HepG2 (cell line): ENCODE measurements around the gene CTNNA3. TPM values are rescaled to one million over a fixed set of nuclear protein-coding genes. Genes with fewer than 3 reads are reported as not detected.

Source experiments
- ATAC-seq: fragments of 200-7000 bp; cut with Tn5 transposase; 3 replicates; pipeline ENCODE4 v1.9.1; 2020; ENCODE audit warnings: mild to moderate bottlenecking, moderate library complexity
- BruUV-seq: library from RNA; stranded (reverse); fragments of 400-500 nt; replicated peaks from 2 replicates; lab custom pipeline; 2021; lab: Mats Ljungman, UMichigan
- CTCF ChIA-PET: fragments of 300-600 bp; formaldehyde crosslinking; extraction: SDS; loops from one replicate; lab custom pipeline; 2021; ENCODE audit warnings: low total read pairs, inconsistent platforms, low intra/inter-chr PET ratio; lab: Yijun Ruan, JAX
- POLR2A ChIA-PET: fragments of 350-600 bp; sonication (Branson Sonifier 250); formaldehyde crosslinking; loops from one replicate; lab custom pipeline; 2020; ENCODE audit warnings: antibody characterized with exemption, inconsistent platforms; lab: Yijun Ruan, JAX
- DNase-seq: peaks from one replicate; pipeline ENCODE4 v3.0.0-alpha.2; 2015; ENCODE audit warnings: low spot score
- FAIRE-seq: peaks from 3 replicates; lab custom pipeline; 2011; peaks lifted over from hg19 to GRCh38; lab: Jason Lieb, UNC
- H2AFZ ChIP-seq: one replicate; pipeline ENCODE4 v1.6.1; 2011; ENCODE audit warnings: low read length, inconsistent platforms
- H3K27ac ChIP-seq: fragments of 300-600 bp; 3 replicates; pipeline ENCODE4 v1.8.0; 2011; ENCODE audit warnings: mixed run types, mild to moderate bottlenecking, mixed read lengths, low read length, inconsistent platforms; ENCODE audit not compliant: insufficient read depth; ENCODE audit errors: extremely low read length
- H3K27me3 ChIP-seq, 2 experiments: fragments of 200-600 bp in 1 of 2; 2 replicates in 1 of 2; 3 replicates in 1 of 2; pipeline versions ENCODE4 v1.6.0 to v1.8.0; 2011; ENCODE audit warnings: low read length in 2 of 2, mild to moderate bottlenecking in 2 of 2, moderate library complexity in 2 of 2, inconsistent platforms in 1 of 2; ENCODE audit not compliant: insufficient read depth in 2 of 2, control insufficient read depth in 1 of 2
- H3K36me3 ChIP-seq, 2 experiments: fragments of 200-600 bp in 1 of 2; replicated peaks in 1 of 2; 2 replicates in 1 of 2; 3 replicates in 1 of 2; pipeline versions ENCODE4 v1.5.1 to v1.8.0; 2011; ENCODE audit warnings: low read length in 2 of 2, inconsistent platforms in 1 of 2; ENCODE audit not compliant: insufficient read depth in 2 of 2, control insufficient read depth in 1 of 2
- H3K4me1 ChIP-seq: 2 replicates; pipeline ENCODE4 v1.5.1; 2012; ENCODE audit warnings: low read length, inconsistent platforms; ENCODE audit not compliant: insufficient read depth
- H3K4me2 ChIP-seq: 2 replicates; pipeline ENCODE4 v1.6.0; 2011; ENCODE audit warnings: low read depth, low read length, inconsistent platforms
- H3K4me3 ChIP-seq, 3 experiments: fragments of 200-600 bp in 1 of 3; sonication (generic), shearing (Covaris generic) in 1 of 3; replicated peaks in 1 of 3; 2 replicates each; pipeline ENCODE4 v1.5.1; 2011 to 2016; ENCODE audit warnings: low read length in 3 of 3, inconsistent platforms in 2 of 3, low read depth in 2 of 3, mild to moderate bottlenecking in 2 of 3, control low read depth in 1 of 3, mixed read lengths in 1 of 3; ENCODE audit not compliant: insufficient read depth in 1 of 3
- H3K79me2 ChIP-seq: one replicate; pipeline ENCODE4 v1.6.1; 2011; ENCODE audit warnings: low read length, inconsistent platforms; ENCODE audit not compliant: insufficient read depth
- H3K9ac ChIP-seq: 2 replicates; pipeline ENCODE4 v1.6.0; 2011; ENCODE audit warnings: mild to moderate bottlenecking, low read depth, low read length, inconsistent platforms; ENCODE audit not compliant: insufficient read depth
- H3K9me3 ChIP-seq: 2 replicates; pipeline ENCODE4 v1.5.1; 2012; ENCODE audit warnings: mild to moderate bottlenecking, low read length
- H4K20me1 ChIP-seq: 2 replicates; pipeline ENCODE4 v1.6.0; 2011; ENCODE audit warnings: inconsistent platforms, mild to moderate bottlenecking, low read length, moderate library complexity; ENCODE audit not compliant: insufficient read depth
- BCL6 ChIP-seq: IDR thresholded peaks from 2 replicates; pipeline ENCODE4 v1.6.1; 2016; ENCODE audit warnings: missing genetic modification reagents, missing compliant biosample characterization
- CEBPB ChIP-seq: IDR thresholded peaks from 2 replicates; pipeline ENCODE4 v1.6.1; 2011; ENCODE audit warnings: low read depth, low read length, improper control_type of control experiment, borderline replicate concordance
- DZIP1 ChIP-seq: sonication (generic); formaldehyde crosslinking; IDR thresholded peaks from 2 replicates; pipeline ENCODE4 v1.5.0; 2020; ENCODE audit warnings: mild to moderate bottlenecking, missing genetic modification reagents
- HDAC1 ChIP-seq: sonication (generic); formaldehyde crosslinking; IDR thresholded peaks from 2 replicates; pipeline ENCODE4 v1.5.1; 2020; ENCODE audit warnings: mild to moderate bottlenecking, missing genetic modification reagents
- KLF12 ChIP-seq: sonication (generic); formaldehyde crosslinking; IDR thresholded peaks from 2 replicates; pipeline ENCODE4 v1.4.0; 2020; ENCODE audit warnings: missing genetic modification reagents, borderline replicate concordance
- NCOA5 ChIP-seq: sonication (generic); formaldehyde crosslinking; IDR thresholded peaks from 2 replicates; pipeline ENCODE4 v1.4.0; 2020; ENCODE audit warnings: missing genetic modification reagents
- POLR2G ChIP-seq: fragments of 200-400 bp; formaldehyde crosslinking; IDR thresholded peaks from 2 replicates; pipeline ENCODE4 v1.6.1; 2018; ENCODE audit warnings: mild to moderate bottlenecking, low read depth, low read length, moderate library complexity
- PPARG ChIP-seq: conservative IDR thresholded peaks from 2 replicates; pipeline ENCODE4 v1.6.1; 2016; ENCODE audit warnings: missing biosample characterization, missing genetic modification reagents
- PRDM4 ChIP-seq: sonication (generic); formaldehyde crosslinking; IDR thresholded peaks from 2 replicates; pipeline ENCODE4 v1.9.0; 2021; ENCODE audit warnings: missing genetic modification reagents, borderline replicate concordance
- RFXANK ChIP-seq: IDR thresholded peaks from 2 replicates; pipeline ENCODE4 v1.6.1; 2016
- TP53 ChIP-seq: sonication (generic); formaldehyde crosslinking; conservative IDR thresholded peaks from 2 replicates; pipeline ENCODE4 v1.4.0; 2020; ENCODE audit warnings: missing genetic modification reagents
- ZFX ChIP-seq: sonication (generic); formaldehyde crosslinking; IDR thresholded peaks from 2 replicates; pipeline ENCODE4 v1.4.0; 2020; ENCODE audit warnings: mild to moderate bottlenecking, low read depth, missing genetic modification reagents, moderate library complexity
- ZNF343 ChIP-seq: sonication (generic); formaldehyde crosslinking; IDR thresholded peaks from 2 replicates; pipeline ENCODE4 v1.4.0; 2020; ENCODE audit warnings: mild to moderate bottlenecking, missing genetic modification reagents
- ZSCAN21 ChIP-seq: sonication (generic); formaldehyde crosslinking; IDR thresholded peaks from 2 replicates; pipeline ENCODE4 v1.8.0; 2022; ENCODE audit warnings: mild to moderate bottlenecking, missing genetic modification reagents, moderate library complexity, borderline replicate concordance
- WGBS: methylation state at CpG from one replicate; pipeline ENCODE4 v1.1.6; 2017; ENCODE audit warnings: low lambda C conversion rate; 5-methylcytosine and 5-hydroxymethylcytosine counted together
- in situ Hi-C: cut with HindIII; loops from 2 replicates; pipeline ENCODE4 v1.10.0; 2017; ENCODE audit warnings: low pct_unique_long_range_greater_than_20kb; ENCODE audit not compliant: extremely low pct_ligation_motif_present
- intact Hi-C: fragments of 100-400 bp; cut with micrococcal nuclease; formaldehyde crosslinking; loops from one replicate; pipeline ENCODE4 v1.10.0; 2022; ENCODE audit not compliant: unreplicated experiment
- polyA plus RNA-seq, 8 experiments: library from polyadenylated mRNA; depleted of rRNA in 3 of 8; stranded (reverse) in 7 of 8; unstranded in 1 of 8; fragments of >200 nt; fragmentation: Illumina TruSeq in 4 of 8; extraction: Trizol in 4 of 8; gene quantifications; 2 replicates each; pipeline versions ENCODE4 v1.2.1 to v1.2.3, GENCODE V29; 2011 to 2016; ENCODE audit warnings: low read depth in 4 of 8, missing spikeins in 1 of 8, mixed read lengths in 1 of 8; ENCODE audit not compliant: insufficient read depth in 1 of 8
- total RNA-seq, 5 experiments: library from RNA; depleted of rRNA; stranded (reverse); fragments of >200 nt; fragmentation: Illumina TruSeq; extraction: Trizol; gene quantifications; 2 replicates each; pipeline ENCODE4 v1.2.3, GENCODE V29; 2016; ENCODE audit warnings: low read depth in 1 of 5

The CTNNA3 gene
- total and polyA plus RNA-seq, 2 of the 13 experiments (the other 11 are each of a cell fraction or from before 2014, with no cell fraction given), result not detected

- Histone ChIP-seq H3K9me3 (no peaks in the 10 kb centered on the region), H3K9ac (no peak overlapping the region), H4K20me1 (no peaks in the 10 kb centered on the region), H3K36me3 (no peaks in the 10 kb centered on the region), H3K4me3 (no peak overlapping the region), H3K79me2 (no peaks in the 10 kb centered on the region), H3K4me2 (no peak overlapping the region), H3K27ac (no peak overlapping the region), H3K27me3 (no peaks in the 10 kb centered on the region), H2AFZ (no peak overlapping the region), H3K4me1 (no peaks in the 10 kb centered on the region)
- no peak for FAIRE-seq
- TF ChIP-seq KLF12 (no peak), ZSCAN21 (no peak), CEBPB (peak; percentile 23; the same call in 1 of the 2 replicates), PRDM4 (CRISPR knock-in tag) (no peak)
- CTCF ChIA-PET, result no interaction called here
- BruUV-seq, result no TSS peak
- ATAC-seq, result no peak
- POLR2A ChIA-PET, result no interaction called here
- intact Hi-C loops, result no loop called here
- in situ Hi-C loops, result no loop called here
- DNase-seq, result no peak
- WGBS, result 0% methylated on average over 3 of the region's 3 CpGs
Measured at GRCh38 chr10:66981361-66982052, 714.5 kb downstream of the CTNNA3 start.

GRCh38 chr10:66980246-66980815 lies 715.7 kb downstream of the CTNNA3 start:
- Histone ChIP-seq H3K4me2 (no peak overlapping the region), H3K79me2 (no peaks in the 10 kb centered on the region), H3K36me3 (no peaks in the 10 kb centered on the region), H3K9ac (no peak overlapping the region), H4K20me1 (no peaks in the 10 kb centered on the region), H3K27ac (no peak overlapping the region), H3K4me3 (no peak overlapping the region), H3K27me3 (no peaks in the 10 kb centered on the region), H3K9me3 (no peaks in the 10 kb centered on the region), H2AFZ (no peak overlapping the region), H3K4me1 (no peaks in the 10 kb centered on the region)
- intact Hi-C loops, result no loop called here
- in situ Hi-C loops, result no loop called here
- ChIA-PET CTCF (no interaction called here), POLR2A (no interaction called here)
- FAIRE-seq, result no peak
- DNase-seq, result no peak
- 0% methylated on average over 4 of the region's 4 CpGs for WGBS
- no TSS peak for BruUV-seq
- ATAC-seq, result no peak
- no peak for TF ChIP-seq BCL6
- TF ChIP-seq POLR2G, result no peak
- no peak for TF ChIP-seq ZFX (CRISPR knock-in tag)
- TF ChIP-seq TP53 (CRISPR knock-in tag), result no peak
- TF ChIP-seq PPARG (CRISPR knock-in tag), result no peak
- TF ChIP-seq RFXANK (CRISPR knock-in tag), result no peak
- TF ChIP-seq NCOA5, result no peak
- TF ChIP-seq ZNF343, result no peak
- no peak for TF ChIP-seq DZIP1 (CRISPR knock-in tag)
- TF ChIP-seq HDAC1 (CRISPR knock-in tag), result no peak
